Glutamatergic neuron (in vitro differentiated cells): ENCODE data around the gene OPRL1. TPM values are rescaled to one million over a fixed set of nuclear protein-coding genes. Genes with fewer than 3 reads are reported as not detected.
A peak's percentile ranks its signal among the peaks of the same experiment; 100 is the strongest.

Experiments
- DNase-seq: peaks from one replicate; pipeline ENCODE4 v3.0.0; 2022
- H3K27ac Mint-ChIP-seq: one replicate; pipeline ENCODE4 v1.8.0; 2020; ENCODE audit warnings: mild to moderate bottlenecking, mixed read lengths, inconsistent platforms; ENCODE audit not compliant: unreplicated experiment
- H3K27me3 Mint-ChIP-seq: one replicate; pipeline ENCODE4 v1.8.0; 2020; ENCODE audit warnings: mild to moderate bottlenecking, moderate library complexity, mixed read lengths, inconsistent platforms; ENCODE audit not compliant: unreplicated experiment
- H3K36me3 Mint-ChIP-seq: one replicate; pipeline ENCODE4 v1.8.0; 2020; ENCODE audit warnings: mild to moderate bottlenecking, mixed read lengths, inconsistent platforms; ENCODE audit not compliant: unreplicated experiment
- H3K4me1 Mint-ChIP-seq: one replicate; pipeline ENCODE4 v1.8.0; 2020; ENCODE audit warnings: mild to moderate bottlenecking, low read depth, mixed read lengths, inconsistent platforms; ENCODE audit not compliant: unreplicated experiment
- H3K4me3 Mint-ChIP-seq: one replicate; pipeline ENCODE4 v1.8.0; 2020; ENCODE audit warnings: mild to moderate bottlenecking, mixed read lengths, inconsistent platforms; ENCODE audit not compliant: unreplicated experiment
- H3K9me3 Mint-ChIP-seq: one replicate; pipeline ENCODE4 v1.8.0; 2020; ENCODE audit warnings: mild to moderate bottlenecking, moderate library complexity, mixed read lengths, inconsistent platforms; ENCODE audit not compliant: unreplicated experiment
- total RNA-seq: library from RNA; stranded (reverse); fragmentation: NEBNext Ultra II Directional; extraction: Animal tissue kit (Norgen Biotek cat#: 25700); gene quantifications from one replicate; pipeline ENCODE4 v1.2.1, GENCODE V29; 2021; ENCODE audit not compliant: unreplicated experiment
- TF ChIP-seq, protein P1 (sequence below): fragments of 200-600 bp; sonication (generic); IDR thresholded peaks from one replicate; pipeline ENCODE4 v1.5.0; 2021; ENCODE audit not compliant: partially characterized antibody, unreplicated experiment

The OPRL1 gene
- total RNA-seq, 1 donor from 2014 or later, result 2.9 TPM

- H3K9me3 Mint-ChIP-seq, result peaks cover 9% of the 10 kb centered on the region
- no peak for DNase-seq
- TF ChIP-seq, protein P1, sequence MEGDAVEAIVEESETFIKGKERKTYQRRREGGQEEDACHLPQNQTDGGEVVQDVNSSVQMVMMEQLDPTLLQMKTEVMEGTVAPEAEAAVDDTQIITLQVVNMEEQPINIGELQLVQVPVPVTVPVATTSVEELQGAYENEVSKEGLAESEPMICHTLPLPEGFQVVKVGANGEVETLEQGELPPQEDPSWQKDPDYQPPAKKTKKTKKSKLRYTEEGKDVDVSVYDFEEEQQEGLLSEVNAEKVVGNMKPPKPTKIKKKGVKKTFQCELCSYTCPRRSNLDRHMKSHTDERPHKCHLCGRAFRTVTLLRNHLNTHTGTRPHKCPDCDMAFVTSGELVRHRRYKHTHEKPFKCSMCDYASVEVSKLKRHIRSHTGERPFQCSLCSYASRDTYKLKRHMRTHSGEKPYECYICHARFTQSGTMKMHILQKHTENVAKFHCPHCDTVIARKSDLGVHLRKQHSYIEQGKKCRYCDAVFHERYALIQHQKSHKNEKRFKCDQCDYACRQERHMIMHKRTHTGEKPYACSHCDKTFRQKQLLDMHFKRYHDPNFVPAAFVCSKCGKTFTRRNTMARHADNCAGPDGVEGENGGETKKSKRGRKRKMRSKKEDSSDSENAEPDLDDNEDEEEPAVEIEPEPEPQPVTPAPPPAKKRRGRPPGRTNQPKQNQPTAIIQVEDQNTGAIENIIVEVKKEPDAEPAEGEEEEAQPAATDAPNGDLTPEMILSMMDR, result no peak
- peaks cover 20% of the 10 kb centered on the region for H3K4me1 Mint-ChIP-seq
- peak overlapping the region; percentile 5 for H3K4me3 Mint-ChIP-seq
- H3K27ac Mint-ChIP-seq, result no peak overlapping the region
- peaks cover 16% of the 10 kb centered on the region for H3K27me3 Mint-ChIP-seq
- H3K36me3 Mint-ChIP-seq, result no peaks in the 10 kb centered on the region
These were observed 39.4 kb upstream of the OPRL1 start for GRCh38 chr20:64040231-64041039.

DNA sequence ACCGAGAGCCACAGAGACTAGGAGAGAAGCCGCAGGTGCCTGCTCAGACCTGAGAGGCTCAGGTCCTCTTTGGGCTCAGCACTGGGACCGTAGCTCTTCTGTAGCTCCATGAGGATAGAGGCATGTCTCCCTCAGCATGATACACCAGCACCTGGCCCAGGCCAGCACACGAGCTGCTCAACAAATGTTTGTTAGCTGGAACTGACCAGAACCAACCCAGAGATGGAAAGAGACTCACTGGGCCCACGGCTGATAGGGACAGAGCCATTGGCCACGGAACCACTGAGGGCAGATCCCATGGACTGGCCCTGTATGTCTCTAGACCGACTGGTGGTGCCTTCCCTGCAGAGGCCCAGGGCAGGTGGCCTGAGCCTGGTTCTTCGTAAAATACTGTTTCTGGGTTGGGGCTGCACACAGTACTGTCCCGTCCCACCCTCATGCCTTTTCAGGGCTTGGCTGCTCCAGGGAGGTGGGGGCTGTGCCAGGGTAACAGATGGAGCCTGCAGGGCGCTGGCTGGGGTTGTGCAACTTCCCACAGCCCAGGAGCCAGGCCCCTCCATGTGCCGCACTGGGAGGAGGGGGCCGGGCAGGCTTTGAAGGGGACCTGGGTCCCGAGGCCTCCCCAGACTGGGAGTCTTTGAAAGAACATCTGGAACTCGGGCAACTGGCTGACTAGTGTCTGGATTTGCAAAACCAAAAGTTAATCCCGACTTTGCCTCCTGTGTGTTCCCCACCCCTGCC lies 38.7 kb upstream of the OPRL1 start:
- DNase-seq, result no peak
- H3K27me3 Mint-ChIP-seq, result peaks cover 20% of the 10 kb centered on the region

GRCh38 chr20:64041781-64042053 lies 38.2 kb upstream of the OPRL1 start:
- peaks cover 19% of the 10 kb centered on the region for H3K4me1 Mint-ChIP-seq
- H3K9me3 Mint-ChIP-seq, result peaks cover 9% of the 10 kb centered on the region
- TF ChIP-seq, protein P1, result no peak
- no peak for DNase-seq
- H3K27ac Mint-ChIP-seq, result no peak overlapping the region
- no peaks in the 10 kb centered on the region for H3K36me3 Mint-ChIP-seq
- H3K27me3 Mint-ChIP-seq, result peaks cover 21% of the 10 kb centered on the region
- no peak overlapping the region for H3K4me3 Mint-ChIP-seq

More for the DNA sequence above, 38.7 kb upstream of the OPRL1 start:
- TF ChIP-seq, protein P1, result no peak
- no peak overlapping the region for H3K27ac Mint-ChIP-seq
- H3K36me3 Mint-ChIP-seq, result no peaks in the 10 kb centered on the region
- no peak overlapping the region for H3K4me3 Mint-ChIP-seq
- peaks cover 9% of the 10 kb centered on the region for H3K9me3 Mint-ChIP-seq
- H3K4me1 Mint-ChIP-seq, result peaks cover 23% of the 10 kb centered on the region

DNA sequence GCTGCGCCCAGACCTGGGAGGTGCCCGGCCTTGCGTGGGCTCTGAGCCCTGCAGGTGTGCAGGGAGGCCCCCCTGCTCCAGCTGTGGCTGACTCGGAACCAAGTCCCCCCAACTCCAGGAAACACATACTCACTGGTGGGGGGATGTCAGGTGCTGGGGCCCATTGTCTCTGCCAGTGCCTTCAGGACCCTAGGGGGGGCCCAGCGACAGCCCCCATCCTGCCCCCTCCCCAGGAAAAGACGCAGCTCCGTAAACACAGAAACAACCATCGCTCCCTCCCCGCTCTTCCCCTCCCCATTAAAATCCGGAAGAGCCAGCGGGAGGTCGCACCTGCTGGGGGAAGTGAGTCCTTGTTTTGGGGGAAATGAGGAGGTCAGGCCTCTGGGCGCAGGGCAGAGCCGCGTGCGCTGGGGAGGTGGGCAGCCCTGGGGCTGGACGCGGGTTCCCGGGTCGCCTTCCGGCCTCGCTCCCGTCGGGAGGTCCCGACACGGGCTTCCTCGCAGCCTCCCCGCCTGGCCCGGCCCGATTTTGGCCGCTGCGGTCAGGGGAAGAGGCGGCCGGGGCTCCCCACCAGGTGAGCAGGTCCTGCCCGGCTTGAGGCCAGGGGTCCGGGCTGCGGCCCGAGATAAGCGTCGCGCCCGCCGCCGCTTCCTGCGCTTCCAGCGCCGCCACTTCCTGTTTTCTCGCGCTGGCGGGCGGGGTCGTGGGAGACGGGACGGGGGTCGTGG lies 37.7 kb upstream of the OPRL1 start:
- H3K36me3 Mint-ChIP-seq, result no peaks in the 10 kb centered on the region
- TF ChIP-seq, protein P1, result no peak
- no peak overlapping the region for H3K27ac Mint-ChIP-seq
- no peak for DNase-seq
- peaks cover 24% of the 10 kb centered on the region for H3K27me3 Mint-ChIP-seq
- H3K4me1 Mint-ChIP-seq, result peaks cover 17% of the 10 kb centered on the region
- H3K4me3 Mint-ChIP-seq, result no peak overlapping the region
- H3K9me3 Mint-ChIP-seq, result peaks cover 9% of the 10 kb centered on the region
